HepG2 (cell line): ENCODE results near the gene RBM3. TPM values are rescaled to one million over a fixed set of nuclear protein-coding genes. Genes with fewer than 3 reads are reported as not detected.

Experiments used
- EED ChIP-seq: sonication (generic); formaldehyde crosslinking; IDR thresholded peaks from 2 replicates; pipeline ENCODE4 v1.5.0; 2020; ENCODE audit warnings: mild to moderate bottlenecking, missing genetic modification reagents
- GATAD1 ChIP-seq: IDR thresholded peaks from 2 replicates; pipeline ENCODE4 v1.6.1; 2016; ENCODE audit warnings: missing genetic modification reagents, missing compliant biosample characterization
- GMEB1 ChIP-seq: sonication (generic); formaldehyde crosslinking; IDR thresholded peaks from 2 replicates; pipeline ENCODE4 v1.5.1; 2020; ENCODE audit warnings: missing genetic modification reagents, mild to moderate bottlenecking, borderline replicate concordance
- MAFF ChIP-seq: IDR thresholded peaks from 2 replicates; pipeline ENCODE4 v1.6.1; 2011; ENCODE audit warnings: low read depth, low read length, improper control_type of control experiment
- MYPOP ChIP-seq: sonication (generic); formaldehyde crosslinking; IDR thresholded peaks from 2 replicates; pipeline ENCODE4 v1.8.1; 2023; ENCODE audit warnings: mild to moderate bottlenecking, moderate library complexity, missing genetic modification reagents
- SKIL ChIP-seq: sonication (generic); formaldehyde crosslinking; IDR thresholded peaks from 2 replicates; pipeline ENCODE4 v1.8.0; 2022; ENCODE audit warnings: missing genetic modification reagents, mild to moderate bottlenecking, moderate library complexity, borderline replicate concordance
- SOX13 ChIP-seq, 3 experiments: fragments of 450-650 bp in 1 of 3; sonication (generic) in 1 of 3; formaldehyde crosslinking in 1 of 3; IDR thresholded peaks in 2 of 3; conservative IDR thresholded peaks in 1 of 3; 2 replicates each; pipeline versions ENCODE4 v1.5.0 to v1.6.1; 2016 to 2020; ENCODE audit warnings: antibody characterized with exemption in 1 of 3, mild to moderate bottlenecking in 1 of 3, missing compliant biosample characterization in 1 of 3, missing genetic modification reagents in 1 of 3, moderate library complexity in 1 of 3
- SP4 ChIP-seq: sonication (generic); formaldehyde crosslinking; IDR thresholded peaks from 2 replicates; pipeline ENCODE4 v1.8.1; 2023; ENCODE audit warnings: mild to moderate bottlenecking, missing genetic modification reagents
- ZBED4 ChIP-seq: sonication (generic); formaldehyde crosslinking; IDR thresholded peaks from 2 replicates; pipeline ENCODE4 v1.4.0; 2020; ENCODE audit warnings: missing genetic modification reagents, borderline replicate concordance
- ZMYM4 ChIP-seq: sonication (generic); formaldehyde crosslinking; IDR thresholded peaks from 2 replicates; pipeline ENCODE4 v1.8.1; 2023; ENCODE audit warnings: mild to moderate bottlenecking, missing genetic modification reagents
- ZNF143 ChIP-seq: sonication (generic); formaldehyde crosslinking; IDR thresholded peaks from 2 replicates; pipeline ENCODE4 v1.4.0; 2020; ENCODE audit warnings: missing genetic modification reagents
- ZNF225 ChIP-seq: sonication (generic); formaldehyde crosslinking; IDR thresholded peaks from 2 replicates; pipeline ENCODE4 v1.4.0; 2020; ENCODE audit warnings: mild to moderate bottlenecking, missing genetic modification reagents
- ZNF256 ChIP-seq: sonication (generic); formaldehyde crosslinking; conservative IDR thresholded peaks from 2 replicates; pipeline ENCODE4 v1.4.0; 2020; ENCODE audit warnings: missing genetic modification reagents
- ZNF616 ChIP-seq: sonication (generic); formaldehyde crosslinking; IDR thresholded peaks from 2 replicates; pipeline ENCODE4 v1.5.0; 2020; ENCODE audit warnings: low read depth, mild to moderate bottlenecking, missing genetic modification reagents
- ZNF746 ChIP-seq: sonication (generic); formaldehyde crosslinking; IDR thresholded peaks from 2 replicates; pipeline ENCODE4 v1.8.0; 2022; ENCODE audit warnings: mild to moderate bottlenecking, missing genetic modification reagents
- ZSCAN5A ChIP-seq: sonication (generic); formaldehyde crosslinking; IDR thresholded peaks from 2 replicates; pipeline ENCODE4 v1.8.0; 2022; ENCODE audit warnings: mild to moderate bottlenecking, missing genetic modification reagents, borderline replicate concordance
- ZSCAN9 ChIP-seq: IDR thresholded peaks from 2 replicates; pipeline ENCODE4 v1.6.1; 2016; ENCODE audit warnings: borderline replicate concordance
- polyA plus RNA-seq, 8 experiments: library from polyadenylated mRNA; depleted of rRNA in 3 of 8; stranded (reverse) in 7 of 8; unstranded in 1 of 8; fragments of >200 nt; fragmentation: Illumina TruSeq in 4 of 8; extraction: Trizol in 4 of 8; gene quantifications; 2 replicates each; pipeline versions ENCODE4 v1.2.1 to v1.2.3, GENCODE V29; 2011 to 2016; ENCODE audit warnings: low read depth in 4 of 8, missing spikeins in 1 of 8, mixed read lengths in 1 of 8; ENCODE audit not compliant: insufficient read depth in 1 of 8
- total RNA-seq, 5 experiments: library from RNA; depleted of rRNA; stranded (reverse); fragments of >200 nt; fragmentation: Illumina TruSeq; extraction: Trizol; gene quantifications; 2 replicates each; pipeline ENCODE4 v1.2.3, GENCODE V29; 2016; ENCODE audit warnings: low read depth in 1 of 5

The RBM3 gene
- total and polyA plus RNA-seq, 2 of the 13 experiments (the other 11 are each of a cell fraction or from before 2014, with no cell fraction given), result 123 to 182 TPM

GRCh38 chrX:48574270-48575266, at the start of gene RBM3 (continued):
- no peak for TF ChIP-seq ZBED4 (CRISPR knock-in tag)
- peak; percentile 42; the same call in 1 of the 2 replicates for TF ChIP-seq ZSCAN9 (CRISPR knock-in tag)
- no peak for TF ChIP-seq ZNF616 (CRISPR knock-in tag)
- TF ChIP-seq GMEB1 (CRISPR knock-in tag), result peak; percentile 98
- TF ChIP-seq ZNF143, result no peak
- 0 out of 2 replicates have a peak, but pooled peaks have one; percentile 45 for TF ChIP-seq ZMYM4 (CRISPR knock-in tag)
- no peak for TF ChIP-seq EED (CRISPR knock-in tag)
- no peak for TF ChIP-seq MAFF
- TF ChIP-seq SOX13 (IDR thresholded peaks at IDR 0.05), result no peak
- TF ChIP-seq SOX13 (CRISPR knock-in tag; conservative IDR thresholded peaks at IDR 0.05 in 1 of 2, IDR thresholded peaks at IDR 0.05 in 1 of 2), result no peak
- peak; percentile 32; the same call in 1 of the 2 replicates for TF ChIP-seq MYPOP (CRISPR knock-in tag)
- 0 out of 2 replicates have a peak, but pooled peaks have one; percentile 59 for TF ChIP-seq ZNF746
- TF ChIP-seq GATAD1 (CRISPR knock-in tag), result peak; percentile 91
- TF ChIP-seq ZNF256, result no peak
- no peak; the same call in 1 of the 2 replicates for TF ChIP-seq ZNF225 (CRISPR knock-in tag)
- TF ChIP-seq SKIL (CRISPR knock-in tag), result no peak
- TF ChIP-seq SP4 (CRISPR knock-in tag), result 0 out of 2 replicates have a peak, but pooled peaks have one; percentile 53
- TF ChIP-seq ZSCAN5A (CRISPR knock-in tag), result no peak
